ENCODE measurements around the gene ANO9. TPM values are rescaled to one million over a fixed set of nuclear protein-coding genes. Genes with fewer than 3 reads are reported as not detected.

The ANO9 gene
- total RNA-seq, 1 donor from 2014 or later, result 1.3 TPM

DNA sequence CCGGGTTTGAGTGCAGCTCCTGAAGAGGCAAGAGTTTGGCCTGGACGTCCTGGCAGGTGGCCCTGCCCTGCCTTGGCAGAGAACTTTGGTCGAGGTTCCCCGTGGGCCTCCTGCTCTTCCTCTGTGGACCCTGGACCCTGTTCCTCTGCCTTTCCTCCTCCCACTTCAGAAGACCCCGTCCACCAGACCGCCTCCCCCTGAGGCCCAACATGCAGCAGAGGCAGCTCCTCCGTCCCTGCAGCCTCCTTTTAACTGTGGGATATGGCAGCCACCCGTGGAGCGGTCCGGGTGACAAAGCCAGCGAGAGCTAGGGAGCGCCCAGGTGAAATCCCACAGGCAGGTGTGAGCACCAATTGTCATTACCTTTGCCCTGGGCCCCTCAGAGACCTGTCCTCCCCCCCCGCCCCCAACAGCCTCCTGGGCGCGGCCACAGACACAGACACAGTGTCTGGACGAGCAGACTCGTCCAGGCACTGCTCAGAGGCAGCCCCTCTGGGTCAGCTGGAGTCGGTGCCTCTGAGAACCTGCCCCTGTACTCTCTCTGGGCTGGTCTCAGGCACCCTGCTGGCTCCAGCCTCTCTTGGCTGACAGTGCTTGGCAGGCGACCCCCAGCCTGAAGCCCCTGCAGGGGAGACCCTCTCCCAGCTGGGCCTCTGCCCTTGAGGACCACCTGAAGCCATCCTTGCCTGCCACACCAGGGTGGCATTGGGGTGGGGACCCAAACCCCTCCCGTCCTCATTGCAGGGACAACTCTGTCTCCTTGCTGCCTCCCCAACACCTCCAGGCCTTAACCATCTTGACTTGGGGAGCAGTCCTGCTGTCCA lies 4.2 kb upstream of the ANO9 start:
- Mint-ChIP-seq H3K27me3 (ENCODE audit: insufficient read depth, low read depth) (peaks cover 2% of the 10 kb centered on the region), H3K4me1 (peaks cover 19% of the 10 kb centered on the region), H3K4me3 (no peak overlapping the region), H3K36me3 (peaks cover 2% of the 10 kb centered on the region), H3K27ac (peak overlapping the region; percentile 85), H3K9me3 (no peaks in the 10 kb centered on the region)
- no peak for DNase-seq (ENCODE audit: low spot score)
- no peaks in the 10 kb centered on the region for H4K20me1 ChIP-seq (ENCODE audit: low read depth)
- H3F3A ChIP-seq (ENCODE audit: low read depth), result peaks cover 30% of the 10 kb centered on the region
- no peak overlapping the region for H3K4me2 ChIP-seq
- TF ChIP-seq EZH2 (IDR thresholded peaks at IDR 0.05), result no peak
- TF ChIP-seq, protein P1, sequence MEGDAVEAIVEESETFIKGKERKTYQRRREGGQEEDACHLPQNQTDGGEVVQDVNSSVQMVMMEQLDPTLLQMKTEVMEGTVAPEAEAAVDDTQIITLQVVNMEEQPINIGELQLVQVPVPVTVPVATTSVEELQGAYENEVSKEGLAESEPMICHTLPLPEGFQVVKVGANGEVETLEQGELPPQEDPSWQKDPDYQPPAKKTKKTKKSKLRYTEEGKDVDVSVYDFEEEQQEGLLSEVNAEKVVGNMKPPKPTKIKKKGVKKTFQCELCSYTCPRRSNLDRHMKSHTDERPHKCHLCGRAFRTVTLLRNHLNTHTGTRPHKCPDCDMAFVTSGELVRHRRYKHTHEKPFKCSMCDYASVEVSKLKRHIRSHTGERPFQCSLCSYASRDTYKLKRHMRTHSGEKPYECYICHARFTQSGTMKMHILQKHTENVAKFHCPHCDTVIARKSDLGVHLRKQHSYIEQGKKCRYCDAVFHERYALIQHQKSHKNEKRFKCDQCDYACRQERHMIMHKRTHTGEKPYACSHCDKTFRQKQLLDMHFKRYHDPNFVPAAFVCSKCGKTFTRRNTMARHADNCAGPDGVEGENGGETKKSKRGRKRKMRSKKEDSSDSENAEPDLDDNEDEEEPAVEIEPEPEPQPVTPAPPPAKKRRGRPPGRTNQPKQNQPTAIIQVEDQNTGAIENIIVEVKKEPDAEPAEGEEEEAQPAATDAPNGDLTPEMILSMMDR (IDR thresholded peaks at IDR 0.05), result no peak
- TF ChIP-seq EZH2phosphoT487 (IDR thresholded peaks at IDR 0.05), result no peak
- no peaks in the 10 kb centered on the region for H3K36me3 ChIP-seq
- peaks cover 10% of the 10 kb centered on the region for H3K4me1 ChIP-seq
- no peak overlapping the region for H3K9ac ChIP-seq
- no peak overlapping the region for H3K4me3 ChIP-seq
- no peak overlapping the region for H3K27ac ChIP-seq
- peaks cover 17% of the 10 kb centered on the region for H3K79me2 ChIP-seq (ENCODE audit: low read depth)
- H3K27me3 ChIP-seq, result no peaks in the 10 kb centered on the region
- H3K9me3 ChIP-seq (ENCODE audit: low read depth), result no peaks in the 10 kb centered on the region
- no peak overlapping the region for H2AFZ ChIP-seq (replicated peaks)

DNA sequence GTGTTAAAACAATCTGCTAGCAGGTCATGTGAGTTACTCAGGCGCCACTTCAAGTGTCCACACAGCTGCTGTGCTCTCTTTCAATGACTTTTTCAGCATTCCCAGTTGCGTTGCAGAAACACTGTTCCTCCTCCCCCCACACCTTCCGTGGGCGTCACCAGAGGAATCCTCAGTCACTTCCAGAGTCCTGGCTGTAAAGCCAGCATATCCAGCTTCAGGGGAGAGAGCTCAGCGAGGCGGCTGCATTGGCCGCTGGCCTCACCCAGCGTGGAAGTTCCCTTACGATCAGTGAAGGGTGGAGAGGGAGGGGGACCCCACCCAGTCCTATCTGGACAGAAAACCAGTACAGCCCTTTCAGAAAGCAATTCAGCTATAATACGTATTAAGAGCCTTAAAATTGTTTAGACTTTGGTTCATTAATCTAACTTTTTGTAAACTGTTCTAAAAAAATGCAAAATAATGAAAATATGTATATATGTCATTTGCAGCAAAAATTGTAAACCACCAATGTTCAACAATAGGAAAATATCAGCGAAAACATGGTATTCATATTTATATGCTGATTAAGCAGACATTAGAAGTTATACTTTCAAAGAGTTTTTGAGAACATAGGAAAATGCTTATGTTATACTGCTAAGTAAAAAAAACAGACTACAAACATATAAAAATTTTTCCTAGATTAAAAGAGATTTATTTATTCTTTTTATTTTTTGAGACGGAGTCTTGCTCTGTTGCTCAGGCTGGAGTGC lies 2.8 kb upstream of the ANO9 start:
- H3K4me1 ChIP-seq, result peaks cover 10% of the 10 kb centered on the region
- no peak overlapping the region for H3K9ac ChIP-seq
- no peaks in the 10 kb centered on the region for H4K20me1 ChIP-seq (ENCODE audit: low read depth)
- Mint-ChIP-seq H3K4me1 (peaks cover 17% of the 10 kb centered on the region), H3K36me3 (no peaks in the 10 kb centered on the region), H3K27ac (peak overlapping the region; percentile 57), H3K9me3 (no peaks in the 10 kb centered on the region), H3K4me3 (no peak overlapping the region), H3K27me3 (ENCODE audit: insufficient read depth, low read depth) (peaks cover 2% of the 10 kb centered on the region)
- no peak for TF ChIP-seq EZH2phosphoT487 (IDR thresholded peaks at IDR 0.05)
- TF ChIP-seq, protein P1 (IDR thresholded peaks at IDR 0.05), result no peak
- TF ChIP-seq EZH2 (IDR thresholded peaks at IDR 0.05), result no peak
- no peak overlapping the region for H2AFZ ChIP-seq (replicated peaks)
- peaks cover 10% of the 10 kb centered on the region for H3K79me2 ChIP-seq (ENCODE audit: low read depth)
- no peak for DNase-seq (ENCODE audit: low spot score)
- no peaks in the 10 kb centered on the region for H3K9me3 ChIP-seq (ENCODE audit: low read depth)
- H3F3A ChIP-seq (ENCODE audit: low read depth), result peaks cover 26% of the 10 kb centered on the region
- no peak overlapping the region for H3K27ac ChIP-seq
- no peak overlapping the region for H3K4me2 ChIP-seq
- no peak overlapping the region for H3K4me3 ChIP-seq
- no peaks in the 10 kb centered on the region for H3K36me3 ChIP-seq
- no peaks in the 10 kb centered on the region for H3K27me3 ChIP-seq

DNA sequence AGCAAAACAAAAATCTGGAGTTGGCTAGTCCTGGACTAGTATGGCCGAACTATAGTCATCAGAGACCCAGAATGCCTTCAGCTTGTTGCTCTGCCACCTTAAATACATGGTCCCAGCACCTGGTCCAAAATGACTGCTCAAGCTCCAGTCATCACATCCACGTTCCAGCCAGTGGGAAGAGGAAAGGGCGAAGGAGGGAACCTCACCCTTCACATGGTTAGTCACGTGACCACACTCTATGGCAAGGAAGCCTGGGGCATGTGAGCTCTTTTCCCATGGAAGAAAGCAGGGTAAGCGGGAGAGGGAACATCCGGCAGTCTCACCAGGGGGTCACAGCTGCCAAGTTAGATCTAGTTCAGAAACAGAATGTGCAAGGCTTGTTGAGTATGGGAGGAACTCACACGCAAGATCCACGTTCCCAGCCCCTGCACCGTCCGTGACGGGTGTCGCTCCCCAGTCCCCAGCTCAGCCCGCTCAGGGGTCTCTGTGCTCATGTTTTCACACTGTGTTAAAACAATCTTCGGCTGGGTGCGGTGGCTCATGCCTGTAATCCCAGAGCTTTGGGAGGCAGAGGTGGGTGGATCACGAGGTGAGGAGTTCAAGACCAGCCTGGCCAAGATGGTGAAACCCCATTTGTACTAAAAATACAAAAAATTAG lies 1.9 kb upstream of the ANO9 start:
- Histone ChIP-seq H3K79me2 (ENCODE audit: low read depth) (peaks cover under 1% of the 10 kb centered on the region), H3K27me3 (no peaks in the 10 kb centered on the region), H3K36me3 (no peaks in the 10 kb centered on the region), H2AFZ (replicated peaks) (no peak overlapping the region), H3K4me1 (peaks cover 10% of the 10 kb centered on the region), H3F3A (ENCODE audit: low read depth) (peaks cover 17% of the 10 kb centered on the region), H3K4me3 (no peak overlapping the region), H3K9me3 (ENCODE audit: low read depth) (no peaks in the 10 kb centered on the region), H3K9ac (no peak overlapping the region), H3K4me2 (no peak overlapping the region), H4K20me1 (ENCODE audit: low read depth) (no peaks in the 10 kb centered on the region), H3K27ac (no peak overlapping the region)
- no peaks in the 10 kb centered on the region for H3K9me3 Mint-ChIP-seq
- no peak for DNase-seq (ENCODE audit: low spot score)
- no peak overlapping the region for H3K27ac Mint-ChIP-seq
- no peak overlapping the region for H3K4me3 Mint-ChIP-seq
- peaks cover 14% of the 10 kb centered on the region for H3K4me1 Mint-ChIP-seq
- peaks cover under 1% of the 10 kb centered on the region for H3K27me3 Mint-ChIP-seq (ENCODE audit: insufficient read depth, low read depth)
- H3K36me3 Mint-ChIP-seq, result no peaks in the 10 kb centered on the region
- TF ChIP-seq EZH2 (IDR thresholded peaks at IDR 0.05) (no peak), EZH2phosphoT487 (IDR thresholded peaks at IDR 0.05) (no peak)
- TF ChIP-seq, protein P1 (IDR thresholded peaks at IDR 0.05), result no peak
